Left renal pelvis (tissue), 4 donors: Measurements from ENCODE around the gene ALLC. TPM values are rescaled to one million over a fixed set of nuclear protein-coding genes. Genes with fewer than 3 reads are reported as not detected.

Experiments used
- DNase-seq, 4 donors: peaks; one replicate each; pipeline ENCODE4 v3.0.0-alpha.2; 2013; ENCODE audit warnings: low read depth in 4 of 4, low spot score in 3 of 4
- polyA plus RNA-seq, 4 donors: library from polyadenylated mRNA; unstranded; fragments of 120-200 nt; gene quantifications; one replicate each; pipeline ENCODE4 v1.2.1, GENCODE V29; 2013; ENCODE audit not compliant: insufficient read length in 4 of 4

The ALLC gene
- polyA plus RNA-seq, 4 donors: 0.68 TPM; not detected in 3

- no peak for DNase-seq
Measured at GRCh38 chr2:3672861-3673678, 15.1 kb downstream of the ALLC start.

- DNase-seq: no peak
Measured at GRCh38 chr2:3674066-3674845, 16.3 kb downstream of the ALLC start.

- no peak for DNase-seq
Measured at GRCh38 chr2:3675687-3676086, 17.7 kb downstream of the ALLC start.

GRCh38 chr2:3677436-3677835 is 19.4 kb downstream of the ALLC start:
- DNase-seq: no peak

- no peak for DNase-seq
Measured at GRCh38 chr2:3678212-3678611, 20.2 kb downstream of the ALLC start.

- DNase-seq: no peak
Measured at GRCh38 chr2:3679180-3679579, 21.2 kb downstream of the ALLC start.

- no peak for DNase-seq
Measured at GRCh38 chr2:3679616-3680393, 21.8 kb downstream of the ALLC start.

DNA sequence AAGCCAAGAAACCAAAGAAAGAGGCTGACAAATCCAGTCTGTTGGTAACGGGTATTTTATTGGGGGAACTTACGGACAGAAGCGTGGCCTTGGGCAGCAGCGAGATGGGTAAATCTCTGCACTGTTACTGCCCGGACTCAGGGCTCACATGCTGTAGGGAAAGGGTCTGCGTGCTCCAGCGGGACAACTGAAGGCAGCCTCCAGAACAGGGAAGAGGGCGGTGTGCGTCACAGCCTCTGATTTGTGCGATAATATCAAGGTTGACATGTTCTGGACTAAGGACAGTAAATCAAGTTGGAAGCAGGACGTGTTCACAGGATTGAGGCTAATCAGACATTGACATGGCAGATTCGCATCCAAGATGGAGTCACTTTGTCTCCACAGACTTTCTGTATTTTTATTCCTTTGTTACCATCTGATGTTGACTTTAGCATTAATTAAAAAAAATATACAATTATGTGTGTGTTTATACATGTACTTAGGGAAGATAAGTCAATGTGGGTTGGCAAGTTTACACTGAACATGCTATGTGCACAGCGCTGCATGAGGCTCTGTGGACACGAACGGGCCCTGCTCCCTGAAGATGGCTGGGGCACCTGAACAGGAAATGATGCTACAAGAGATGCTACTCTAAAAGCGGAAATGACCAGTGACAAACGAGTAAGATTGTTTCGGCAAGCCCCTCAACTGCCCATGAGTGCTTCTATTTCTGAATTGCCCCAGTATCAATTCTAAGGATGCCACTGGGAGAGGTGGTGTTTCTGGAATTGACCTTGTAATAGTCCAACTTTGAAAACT is 22.7 kb downstream of the ALLC start:
- no peak for DNase-seq

GRCh38 chr2:3681625-3682024 is 23.6 kb downstream of the ALLC start:
- no peak for DNase-seq

GRCh38 chr2:3682811-3683210 is 24.8 kb downstream of the ALLC start:
- no peak for DNase-seq

- no peak for DNase-seq
Measured at GRCh38 chr2:3683748-3684454, 25.9 kb downstream of the ALLC start.

GRCh38 chr2:3689998-3690748 is 32.2 kb downstream of the ALLC start:
- no peak for DNase-seq

DNA sequence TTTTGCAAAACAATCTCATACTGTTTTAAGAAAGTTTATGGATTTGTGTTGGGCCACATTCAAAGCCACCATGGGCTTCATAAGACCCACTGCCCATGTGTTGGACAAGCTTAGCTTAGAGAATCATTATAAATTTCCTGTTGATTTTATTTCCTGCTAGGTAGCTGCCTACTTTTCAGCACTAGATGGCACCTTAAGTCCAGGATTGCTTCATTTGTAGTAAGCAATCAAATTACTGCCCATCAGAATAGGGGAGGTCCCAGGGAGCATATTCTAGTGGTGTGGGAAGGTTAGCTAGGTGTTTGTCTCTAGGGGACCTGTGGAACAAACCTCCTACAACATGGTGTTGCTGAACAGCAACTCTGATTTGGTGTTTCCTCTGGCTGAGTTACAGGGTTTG is 34.4 kb downstream of the ALLC start:
- DNase-seq: no peak

DNA sequence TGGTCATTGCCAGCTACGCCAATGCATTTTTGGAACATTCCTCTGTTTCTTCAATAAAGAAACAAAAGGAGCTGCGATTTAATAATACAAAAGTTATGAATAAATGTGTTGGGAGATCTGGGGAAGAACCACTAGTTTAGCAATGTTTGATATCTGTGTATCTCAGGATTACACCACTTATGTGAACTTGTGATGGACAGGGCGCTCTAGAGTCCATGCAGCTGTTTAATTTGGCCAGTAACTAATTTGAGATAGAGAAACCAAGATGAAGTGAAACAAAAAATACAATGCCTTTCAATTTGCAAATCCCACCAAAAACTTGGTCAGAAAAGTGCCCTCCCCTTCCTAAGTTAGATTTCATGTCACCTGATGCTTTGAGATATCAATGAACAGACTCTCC is 38.5 kb downstream of the ALLC start:
- no peak for DNase-seq

GRCh38 chr2:3701071-3701470 is 43.1 kb downstream of the ALLC start:
- no peak for DNase-seq

- no peak for DNase-seq
Measured at GRCh38 chr2:3703236-3703756, 45.3 kb downstream of the ALLC start, which contains the start of gene DCDC2C. Gene DCDC2C, plus strand, starts transcription at chr2:3703575. Its CDS starts 177 bp downstream, at chr2:3703752.

GRCh38 chr2:3703757-3704355 is 45.9 kb downstream of the ALLC start:
- no peak for DNase-seq

- no peak for DNase-seq
Measured at GRCh38 chr2:3704692-3705091, 46.7 kb downstream of the ALLC start.
